Measurements from ENCODE around the gene NDRG3. TPM values are rescaled to one million over a fixed set of nuclear protein-coding genes. Genes with fewer than 3 reads are reported as not detected.

The NDRG3 gene
- polyA plus RNA-seq, 1 experiment = 39.5 TPM

GRCh38 chr20:36624068-36624943 lies 121.6 kb downstream of the NDRG3 start:
- no peak for TF ChIP-seq CTCF (IDR thresholded peaks at IDR 0.05; ENCODE audit: low read depth, low read length)
- CTCF ChIA-PET = interaction anchor here (1.1 to 1.7 kb wide), 2 partner anchors 18 to 131 kb away, joined by 4 read pairs; partner anchors contain the start of gene RAB5IF
- DNase-seq (ENCODE audit: low read depth, low spot score) = no peak
- POLR2A ChIA-PET = interaction anchor here (0.7 kb wide), 1 partner anchor 167 kb away, joined by 3 read pairs; no protein-coding TSS in a partner anchor
- Histone ChIP-seq H3K4me3 (ENCODE audit: low read depth, low read length) (no peak overlapping the region), H3K27ac (ENCODE audit: low read depth, low read length) (no peak overlapping the region), H3K27me3 (ENCODE audit: control insufficient read depth, insufficient read depth, low read length) (no peaks in the 10 kb centered on the region), H3K9me3 (ENCODE audit: control insufficient read depth, insufficient read depth, low read length) (no peaks in the 10 kb centered on the region)

GRCh38 chr20:36623444-36623843 lies 122.4 kb downstream of the NDRG3 start:
- ChIA-PET CTCF (interaction anchor here (1.7 kb wide), 1 partner anchor 132 kb away, joined by 4 read pairs; no protein-coding TSS in a partner anchor), POLR2A (interaction anchor here (0.7 kb wide), 1 partner anchor 168 kb away, joined by 3 read pairs; no protein-coding TSS in a partner anchor)
- no peak for TF ChIP-seq CTCF (IDR thresholded peaks at IDR 0.05; ENCODE audit: low read depth, low read length)
- no peak for DNase-seq (ENCODE audit: low read depth, low spot score)
- Histone ChIP-seq H3K27me3 (ENCODE audit: control insufficient read depth, insufficient read depth, low read length) (no peaks in the 10 kb centered on the region), H3K9me3 (ENCODE audit: control insufficient read depth, insufficient read depth, low read length) (no peaks in the 10 kb centered on the region), H3K4me3 (ENCODE audit: low read depth, low read length) (no peak overlapping the region), H3K27ac (ENCODE audit: low read depth, low read length) (no peak overlapping the region)

- ChIA-PET CTCF (no interaction called here), POLR2A (no interaction called here)
- DNase-seq (ENCODE audit: low read depth, low spot score) = no peak
- Histone ChIP-seq H3K27me3 (ENCODE audit: control insufficient read depth, insufficient read depth, low read length) (no peaks in the 10 kb centered on the region), H3K27ac (ENCODE audit: low read depth, low read length) (no peak overlapping the region), H3K4me3 (ENCODE audit: low read depth, low read length) (no peak overlapping the region), H3K9me3 (ENCODE audit: control insufficient read depth, insufficient read depth, low read length) (no peaks in the 10 kb centered on the region)
- TF ChIP-seq CTCF (IDR thresholded peaks at IDR 0.05; ENCODE audit: low read depth, low read length) = no peak
These were observed 125.0 kb downstream of the NDRG3 start for GRCh38 chr20:36620917-36621316.

GRCh38 chr20:36614781-36615557 lies 130.9 kb downstream of the NDRG3 start:
- DNase-seq (ENCODE audit: low read depth, low spot score) = no peak
- Histone ChIP-seq H3K27ac (ENCODE audit: low read depth, low read length) (no peak overlapping the region), H3K4me3 (ENCODE audit: low read depth, low read length) (no peak overlapping the region), H3K9me3 (ENCODE audit: control insufficient read depth, insufficient read depth, low read length) (no peaks in the 10 kb centered on the region), H3K27me3 (ENCODE audit: control insufficient read depth, insufficient read depth, low read length) (no peaks in the 10 kb centered on the region)
- no peak for TF ChIP-seq CTCF (IDR thresholded peaks at IDR 0.05; ENCODE audit: low read depth, low read length)
- CTCF ChIA-PET = interaction anchor here (1.4 to 3.7 kb wide), 2 partner anchors 9 to 140 kb away, joined by 4 to 34 read pairs; partner anchors contain the start of gene RAB5IF
- POLR2A ChIA-PET = interaction anchor here (1.4 kb wide), 1 partner anchor 10 kb away, joined by 4 read pairs; the partner anchor contains the start of gene RAB5IF
